K562 (cell line): ENCODE data around the gene SLC6A9. TPM values are rescaled to one million over a fixed set of nuclear protein-coding genes. Genes with fewer than 3 reads are reported as not detected.

Experiments
- ATAC-seq: fragments of 200-7000 bp; cut with Tn5 transposase; 3 replicates; pipeline ENCODE4 v1.9.1; 2020; ENCODE audit warnings: moderate library complexity
- BruUV-seq: library from RNA; stranded (reverse); fragments of 400-500 nt; replicated peaks from 2 replicates; lab custom pipeline; 2021; lab: Mats Ljungman, UMichigan
- CTCF ChIA-PET: fragments of 300-600 bp; formaldehyde crosslinking; extraction: SDS; loops from one replicate; lab custom pipeline; 2021; ENCODE audit warnings: low intra/inter-chr PET ratio; lab: Yijun Ruan, JAX
- POLR2A ChIA-PET: fragments of 300-600, 350-650 bp; sonication (Branson Sonifier 250); formaldehyde crosslinking; extraction: SDS; loops from one replicate; lab custom pipeline; 2021; ENCODE audit warnings: antibody characterized with exemption, inconsistent platforms; lab: Yijun Ruan, JAX
- DNase-seq, 4 experiments: peaks; one replicate each; pipeline versions ENCODE4 v3.0.0 to v3.0.0-alpha.2; 2011 to 2018; ENCODE audit warnings: low spot score in 3 of 4, mixed read lengths in 3 of 4; ENCODE audit errors: extremely low read depth in 1 of 4
- FAIRE-seq: peaks from 2 replicates; lab custom pipeline; 2011; peaks lifted over from hg19 to GRCh38; lab: Jason Lieb, UNC
- H2AFZ ChIP-seq: 2 replicates; pipeline ENCODE4 v1.6.0; 2011; ENCODE audit warnings: low read depth, low read length, control low read depth, inconsistent platforms
- H3K27ac ChIP-seq: fragments of 200-600 bp; 3 replicates; pipeline ENCODE4 v1.8.0; 2011; ENCODE audit warnings: low read depth, mild to moderate bottlenecking, control low read depth, inconsistent platforms, low read length, moderate library complexity, mixed read lengths; ENCODE audit errors: extremely low read depth
- H3K27me3 ChIP-seq, 2 experiments: fragments of 300-600 bp in 1 of 2; 2 replicates in 1 of 2; 3 replicates in 1 of 2; pipeline versions ENCODE4 v1.6.0 to v1.8.0; 2011; ENCODE audit warnings: inconsistent platforms in 2 of 2, low read length in 2 of 2, mild to moderate bottlenecking in 1 of 2, mixed read lengths in 1 of 2, moderate library complexity in 1 of 2; ENCODE audit not compliant: control insufficient read depth in 2 of 2, insufficient read depth in 2 of 2
- H3K36me3 ChIP-seq: fragments of 300-600 bp; 3 replicates; pipeline ENCODE4 v1.8.0; 2011; ENCODE audit warnings: mild to moderate bottlenecking, low read length, inconsistent platforms; ENCODE audit not compliant: control insufficient read depth, insufficient read depth
- H3K4me1 ChIP-seq, 2 experiments: fragments of 200-600 bp in 1 of 2; replicated peaks in 1 of 2; 2 replicates in 1 of 2; 3 replicates in 1 of 2; pipeline versions ENCODE4 v1.5.1 to v1.8.0; 2011; ENCODE audit warnings: inconsistent platforms in 2 of 2, low read length in 2 of 2, mild to moderate bottlenecking in 1 of 2, mixed read lengths in 1 of 2, moderate library complexity in 1 of 2; ENCODE audit not compliant: control insufficient read depth in 2 of 2, insufficient read depth in 2 of 2
- H3K4me2 ChIP-seq: 2 replicates; pipeline ENCODE4 v1.6.1; 2011; ENCODE audit warnings: low read length, control low read depth, inconsistent platforms, mixed read lengths; ENCODE audit not compliant: insufficient read depth
- H3K4me3 ChIP-seq: fragments of 200-600 bp; sonication (generic), shearing (Covaris generic); 2 replicates; pipeline ENCODE4 v1.5.1; 2016; ENCODE audit warnings: control low read depth, inconsistent platforms
- H3K79me2 ChIP-seq: fragments of 200-600 bp; 3 replicates; pipeline ENCODE4 v1.8.0; 2011; ENCODE audit warnings: low read length, inconsistent platforms; ENCODE audit not compliant: control insufficient read depth, insufficient read depth
- H3K9ac ChIP-seq, 2 experiments: 2 replicates each; pipeline versions ENCODE4 v1.6.0 to v1.6.1; 2011; ENCODE audit warnings: low read depth in 2 of 2, low read length in 2 of 2, control low read depth in 1 of 2, inconsistent platforms in 1 of 2, mild to moderate bottlenecking in 1 of 2, mixed read lengths in 1 of 2; ENCODE audit not compliant: insufficient read depth in 1 of 2
- H3K9me1 ChIP-seq: one replicate; pipeline ENCODE4 v1.6.0; 2011; ENCODE audit warnings: inconsistent platforms, mild to moderate bottlenecking, low read length, moderate library complexity; ENCODE audit not compliant: control insufficient read depth, insufficient read depth
- H3K9me3 ChIP-seq: replicated peaks from 2 replicates; pipeline ENCODE4 v1.5.1; 2011; ENCODE audit warnings: low read depth, low read length, inconsistent platforms; ENCODE audit not compliant: control insufficient read depth, insufficient read depth
- H4K20me1 ChIP-seq: replicated peaks from 2 replicates; pipeline ENCODE4 v1.6.1; 2011; ENCODE audit warnings: low read length, inconsistent platforms, mixed read lengths; ENCODE audit not compliant: control insufficient read depth, insufficient read depth
- IFI16 ChIP-seq: fragments of 250-450 bp; sonication (Bioruptor Pico); IDR thresholded peaks from 2 replicates; pipeline ENCODE4 v2.1.2; 2022; ENCODE audit warnings: mild to moderate bottlenecking, inconsistent platforms
- KAT8 ChIP-seq: fragments of 450-650 bp; IDR thresholded peaks from 2 replicates; pipeline ENCODE4 v1.6.1; 2016; ENCODE audit warnings: low read depth, mild to moderate bottlenecking
- MCM7 ChIP-seq, 2 experiments: fragments of 450-650 bp; IDR thresholded peaks; 2 replicates each; pipeline ENCODE4 v1.6.1; 2016 to 2018
- STAT6 ChIP-seq: sonication (generic); formaldehyde crosslinking; IDR thresholded peaks from 2 replicates; pipeline ENCODE4 v1.8.1; 2023; ENCODE audit warnings: mild to moderate bottlenecking, missing genetic modification reagents
- SUPT5H ChIP-seq: fragments of 450-650 bp; IDR thresholded peaks from 2 replicates; pipeline ENCODE4 v1.6.1; 2016
- ZNF395 ChIP-seq: fragments of 200-800 bp; sonication (Bioruptor generic); IDR thresholded peaks from 2 replicates; pipeline ENCODE4 v1.6.1; 2017; ENCODE audit warnings: missing genetic modification characterization, missing compliant biosample characterization
- ZNF445 ChIP-seq: fragments of 250-450 bp; sonication (Bioruptor Pico); IDR thresholded peaks from 2 replicates; pipeline ENCODE4 v1.4.0; 2020; ENCODE audit warnings: low read depth, mild to moderate bottlenecking, moderate library complexity
- WGBS: fragments of 100-300 bp; shearing (Covaris generic); methylation state at CpG from one replicate; pipeline ENCODE4 v1.1.6; 2016; ENCODE audit warnings: low coverage, mixed read lengths; ENCODE audit not compliant: insufficient coverage; ENCODE audit errors: missing lambda C conversion rate; 5-methylcytosine and 5-hydroxymethylcytosine counted together
- in situ Hi-C: fragments of 300-500 bp; cut with MboI; formaldehyde crosslinking; loops from 4 replicates; pipeline ENCODE4 v1.15.0; 2018; ENCODE audit warnings: inconsistent platforms, mixed read lengths
- intact Hi-C: fragments of 100-400 bp; cut with micrococcal nuclease; formaldehyde crosslinking; loops from 2 replicates; pipeline ENCODE4 v1.14.2; 2022
- polyA plus RNA-seq, 8 experiments: library from polyadenylated mRNA; depleted of rRNA in 4 of 8; stranded (reverse) in 5 of 8; unstranded in 3 of 8; fragments of >200 nt; fragmentation: Nextera tagmentation in 2 of 8; fragmentation: Illumina TruSeq in 1 of 8; extraction: Ambion mirVana in 2 of 8; extraction: Trizol in 1 of 8; gene quantifications; 2 replicates each; pipeline versions ENCODE4 v1.2.1 to v1.2.3, GENCODE V29; 2011 to 2014; ENCODE audit warnings: inconsistent platforms in 1 of 8, missing spikeins in 1 of 8
- total RNA-seq, 7 experiments: library from RNA; depleted of rRNA in 6 of 7; stranded (reverse); fragments of >200 nt in 6 of 7; fragmentation: Illumina TruSeq in 2 of 7; extraction: Trizol in 2 of 7; gene quantifications; 2 replicates each; pipeline versions ENCODE4 v1.2.1 to v1.2.3, GENCODE V29; 2011 to 2021; ENCODE audit warnings: low replicate concordance in 1 of 7
- TF ChIP-seq, protein P1 (sequence below): fragments of 450-650 bp; formaldehyde crosslinking; conservative IDR thresholded peaks from 2 replicates; pipeline ENCODE4 v1.4.0; 2022; ENCODE audit warnings: mild to moderate bottlenecking, missing genetic modification characterization
- TF ChIP-seq, protein P2 (sequence below): fragments of 450-650 bp; IDR thresholded peaks from 2 replicates; pipeline ENCODE4 v1.6.1; 2017; ENCODE audit warnings: antibody characterized with exemption, mild to moderate bottlenecking
- TF ChIP-seq, protein P3 (sequence below), 2 experiments: fragments of 450-650 bp; IDR thresholded peaks; 2 replicates each; pipeline ENCODE4 v1.6.1; 2016

Gene SLC6A9
- total and polyA plus RNA-seq, 9 of the 15 experiments (the other 6 are each of a cell fraction or from before 2014, with no cell fraction given): 0.17 to 18.7 (median 2.9) TPM

DNA sequence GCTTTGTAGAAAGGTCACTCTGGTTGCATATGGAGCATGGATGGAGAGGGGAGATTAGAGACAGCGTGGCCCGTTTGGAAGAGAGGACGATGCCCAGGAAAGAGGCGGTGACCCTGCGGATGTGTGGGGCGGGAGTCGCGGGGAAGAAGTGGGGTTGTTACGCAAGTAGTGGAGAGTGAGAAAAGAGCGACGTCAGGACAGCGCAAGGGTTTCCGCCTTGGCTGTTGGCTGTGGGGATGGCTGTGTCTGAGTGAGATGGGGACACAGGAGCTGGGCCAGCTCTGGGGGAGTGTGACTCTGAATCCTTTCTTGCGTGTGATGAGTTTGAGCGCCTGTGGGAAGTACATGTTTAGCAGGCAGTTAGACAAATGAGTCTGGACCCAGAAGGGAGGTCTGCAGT is 48.5 kb downstream of the SLC6A9 start:
- peaks cover 78% of the 10 kb centered on the region; the same call in 2 of the 3 replicates for H3K36me3 ChIP-seq
- in situ Hi-C loops (no loop called here), intact Hi-C loops (no loop called here)
- no peak overlapping the region for H3K4me3 ChIP-seq
- H3K27me3 ChIP-seq: no peaks in the 10 kb centered on the region
- H3K4me2 ChIP-seq: peak overlapping the region; percentile 23; the same call in 1 of the 2 replicates
- H3K9me1 ChIP-seq: peaks cover 14% of the 10 kb centered on the region
- H3K27ac ChIP-seq: peak overlapping the region; percentile 16; the same call in 1 of the 3 replicates
- peaks cover 13% of the 10 kb centered on the region; the same call in 1 of the 2 replicates for H4K20me1 ChIP-seq
- peaks cover 27 to 62% of the 10 kb centered on the region in 2 experiments for H3K4me1 ChIP-seq
- H3K9me3 ChIP-seq: no peaks in the 10 kb centered on the region
- H3K79me2 ChIP-seq: peaks cover 50% of the 10 kb centered on the region
- POLR2A ChIA-PET: interaction anchor here (0.8 kb wide), 1 partner anchor 53 kb away, joined by 3 read pairs; no protein-coding TSS in a partner anchor
- ATAC-seq (no peak), DNase-seq (peak in 2 of 4 experiments; percentile 32 to 39), FAIRE-seq (no peak)
- 59% methylated on average over 15 of the region's 15 CpGs for WGBS
- H3K9ac ChIP-seq: peak overlapping the region in 1 of 2 experiments; percentile 99; a peak in 2 of 4 replicates
- CTCF ChIA-PET: no interaction called here
- BruUV-seq: no TSS peak
- H2AFZ ChIP-seq: no peak overlapping the region
- TF ChIP-seq IFI16 (CRISPR knock-in tag): no peak
- no peak for TF ChIP-seq SUPT5H
- no peak for TF ChIP-seq STAT6
- no peak for TF ChIP-seq KAT8
- TF ChIP-seq, protein P1, sequence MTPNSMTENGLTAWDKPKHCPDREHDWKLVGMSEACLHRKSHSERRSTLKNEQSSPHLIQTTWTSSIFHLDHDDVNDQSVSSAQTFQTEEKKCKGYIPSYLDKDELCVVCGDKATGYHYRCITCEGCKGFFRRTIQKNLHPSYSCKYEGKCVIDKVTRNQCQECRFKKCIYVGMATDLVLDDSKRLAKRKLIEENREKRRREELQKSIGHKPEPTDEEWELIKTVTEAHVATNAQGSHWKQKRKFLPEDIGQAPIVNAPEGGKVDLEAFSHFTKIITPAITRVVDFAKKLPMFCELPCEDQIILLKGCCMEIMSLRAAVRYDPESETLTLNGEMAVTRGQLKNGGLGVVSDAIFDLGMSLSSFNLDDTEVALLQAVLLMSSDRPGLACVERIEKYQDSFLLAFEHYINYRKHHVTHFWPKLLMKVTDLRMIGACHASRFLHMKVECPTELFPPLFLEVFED (CRISPR knock-in tag): 0 out of 2 replicates have a peak, but pooled peaks have one; percentile 35
- no peak for TF ChIP-seq ZNF395 (CRISPR knock-in tag)
- no peak for TF ChIP-seq ZNF445 (CRISPR knock-in tag)
- TF ChIP-seq, protein P2, sequence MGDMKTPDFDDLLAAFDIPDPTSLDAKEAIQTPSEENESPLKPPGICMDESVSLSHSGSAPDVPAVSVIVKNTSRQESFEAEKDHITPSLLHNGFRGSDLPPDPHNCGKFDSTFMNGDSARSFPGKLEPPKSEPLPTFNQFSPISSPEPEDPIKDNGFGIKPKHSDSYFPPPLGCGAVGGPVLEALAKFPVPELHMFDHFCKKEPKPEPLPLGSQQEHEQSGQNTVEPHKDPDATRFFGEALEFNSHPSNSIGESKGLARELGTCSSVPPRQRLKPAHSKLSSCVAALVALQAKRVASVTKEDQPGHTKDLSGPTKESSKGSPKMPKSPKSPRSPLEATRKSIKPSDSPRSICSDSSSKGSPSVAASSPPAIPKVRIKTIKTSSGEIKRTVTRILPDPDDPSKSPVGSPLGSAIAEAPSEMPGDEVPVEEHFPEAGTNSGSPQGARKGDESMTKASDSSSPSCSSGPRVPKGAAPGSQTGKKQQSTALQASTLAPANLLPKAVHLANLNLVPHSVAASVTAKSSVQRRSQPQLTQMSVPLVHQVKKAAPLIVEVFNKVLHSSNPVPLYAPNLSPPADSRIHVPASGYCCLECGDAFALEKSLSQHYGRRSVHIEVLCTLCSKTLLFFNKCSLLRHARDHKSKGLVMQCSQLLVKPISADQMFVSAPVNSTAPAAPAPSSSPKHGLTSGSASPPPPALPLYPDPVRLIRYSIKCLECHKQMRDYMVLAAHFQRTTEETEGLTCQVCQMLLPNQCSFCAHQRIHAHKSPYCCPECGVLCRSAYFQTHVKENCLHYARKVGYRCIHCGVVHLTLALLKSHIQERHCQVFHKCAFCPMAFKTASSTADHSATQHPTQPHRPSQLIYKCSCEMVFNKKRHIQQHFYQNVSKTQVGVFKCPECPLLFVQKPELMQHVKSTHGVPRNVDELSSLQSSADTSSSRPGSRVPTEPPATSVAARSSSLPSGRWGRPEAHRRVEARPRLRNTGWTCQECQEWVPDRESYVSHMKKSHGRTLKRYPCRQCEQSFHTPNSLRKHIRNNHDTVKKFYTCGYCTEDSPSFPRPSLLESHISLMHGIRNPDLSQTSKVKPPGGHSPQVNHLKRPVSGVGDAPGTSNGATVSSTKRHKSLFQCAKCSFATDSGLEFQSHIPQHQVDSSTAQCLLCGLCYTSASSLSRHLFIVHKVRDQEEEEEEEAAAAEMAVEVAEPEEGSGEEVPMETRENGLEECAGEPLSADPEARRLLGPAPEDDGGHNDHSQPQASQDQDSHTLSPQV: no peak
- TF ChIP-seq, protein P3, sequence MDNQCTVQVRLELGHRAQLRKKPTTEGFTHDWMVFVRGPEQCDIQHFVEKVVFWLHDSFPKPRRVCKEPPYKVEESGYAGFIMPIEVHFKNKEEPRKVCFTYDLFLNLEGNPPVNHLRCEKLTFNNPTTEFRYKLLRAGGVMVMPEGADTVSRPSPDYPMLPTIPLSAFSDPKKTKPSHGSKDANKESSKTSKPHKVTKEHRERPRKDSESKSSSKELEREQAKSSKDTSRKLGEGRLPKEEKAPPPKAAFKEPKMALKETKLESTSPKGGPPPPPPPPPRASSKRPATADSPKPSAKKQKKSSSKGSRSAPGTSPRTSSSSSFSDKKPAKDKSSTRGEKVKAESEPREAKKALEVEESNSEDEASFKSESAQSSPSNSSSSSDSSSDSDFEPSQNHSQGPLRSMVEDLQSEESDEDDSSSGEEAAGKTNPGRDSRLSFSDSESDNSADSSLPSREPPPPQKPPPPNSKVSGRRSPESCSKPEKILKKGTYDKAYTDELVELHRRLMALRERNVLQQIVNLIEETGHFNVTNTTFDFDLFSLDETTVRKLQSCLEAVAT (IDR thresholded peaks at IDR 0.05): peak in 1 of 2 experiments; percentile 49; a peak in 1 of 4 replicates
- TF ChIP-seq MCM7 (IDR thresholded peaks at IDR 0.05): no peak
